ENCODE data around the gene REN.

DNA sequence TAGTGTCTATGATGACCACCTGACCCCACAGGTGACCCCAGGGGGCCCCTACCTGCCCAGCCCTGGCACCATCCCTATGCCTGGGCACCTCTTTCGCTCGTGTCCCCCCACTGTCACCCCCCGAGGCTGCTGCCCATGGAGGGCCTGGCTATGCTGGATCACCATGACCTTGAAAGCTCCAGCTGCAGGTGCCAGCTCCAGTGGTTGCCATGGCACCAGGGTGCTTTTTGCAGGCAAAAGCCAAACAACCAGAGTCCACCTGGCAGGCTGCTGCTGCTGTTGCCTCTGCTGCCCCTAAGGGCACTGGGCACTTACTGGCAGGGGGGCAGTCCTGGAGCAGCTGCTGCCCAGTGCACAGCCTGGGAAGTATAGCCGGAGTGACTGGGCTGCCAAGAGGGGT lies 36.0 kb downstream of the REN start:
- peak in 1 of 6 experiments; percentile 3 for TF ChIP-seq CTCF (IDR thresholded peaks at IDR 0.05)
- no peak for TF ChIP-seq POLR2A (IDR thresholded peaks at IDR 0.05)
